H9 (cell line): Measurements from ENCODE around the gene KBTBD3. TPM values are rescaled to one million over a fixed set of nuclear protein-coding genes. Genes with fewer than 3 reads are reported as not detected.
"Not testable (repeated sequence)": the region's sequence is repeated elsewhere in the genome, so short reads cannot be mapped to it uniquely, and the experiment has no call there.

Experiments
- DNase-seq: peaks from one replicate; pipeline ENCODE4 v3.0.0-alpha.2; 2017
- H2AFZ ChIP-seq: one replicate; pipeline ENCODE4 v1.6.1; 2013; ENCODE audit warnings: mild to moderate bottlenecking, low read length, control low read depth, moderate library complexity
- H2AK5ac ChIP-seq: 2 replicates; pipeline ENCODE4 v1.6.1; 2013; ENCODE audit warnings: low read length, control low read depth, mixed read lengths; ENCODE audit not compliant: insufficient read length
- H2BK120ac ChIP-seq: one replicate; pipeline ENCODE4 v1.6.1; 2013; ENCODE audit warnings: low read depth, mild to moderate bottlenecking, low read length, control low read depth, inconsistent platforms; ENCODE audit not compliant: poor library complexity, severe bottlenecking
- H2BK12ac ChIP-seq: 2 replicates; pipeline ENCODE4 v1.6.1; 2013; ENCODE audit warnings: low read length, control low read depth, mixed read lengths, low read depth; ENCODE audit not compliant: insufficient read length
- H2BK15ac ChIP-seq: 2 replicates; pipeline ENCODE4 v1.6.1; 2013; ENCODE audit warnings: low read depth, low read length, control low read depth
- H2BK20ac ChIP-seq: one replicate; pipeline ENCODE4 v1.6.1; 2013; ENCODE audit warnings: low read depth, mild to moderate bottlenecking, low read length, control low read depth, inconsistent platforms; ENCODE audit not compliant: poor library complexity, severe bottlenecking
- H2BK5ac ChIP-seq: 2 replicates; pipeline ENCODE4 v1.6.1; 2013; ENCODE audit warnings: low read length, control low read depth, mixed read lengths; ENCODE audit not compliant: insufficient read length
- H3K14ac ChIP-seq: 2 replicates; pipeline ENCODE4 v1.6.1; 2013; ENCODE audit warnings: low read length, control low read depth; ENCODE audit not compliant: insufficient read depth
- H3K18ac ChIP-seq: 2 replicates; pipeline ENCODE4 v1.6.1; 2013; ENCODE audit warnings: low read depth, mild to moderate bottlenecking, mixed read lengths, low read length, control low read depth; ENCODE audit not compliant: insufficient read length
- H3K23ac ChIP-seq: 2 replicates; pipeline ENCODE4 v1.6.1; 2013; ENCODE audit warnings: low read length, control low read depth, mixed read lengths, low read depth; ENCODE audit not compliant: insufficient read length
- H3K23me2 ChIP-seq: 2 replicates; pipeline ENCODE4 v1.6.1; 2013; ENCODE audit warnings: low read depth, mild to moderate bottlenecking, mixed read lengths, low read length, control low read depth; ENCODE audit not compliant: insufficient read length, poor library complexity, severe bottlenecking
- H3K27ac ChIP-seq: 2 replicates; pipeline ENCODE4 v1.5.1; 2013; ENCODE audit warnings: low read length, control low read depth, mixed read lengths, low read depth; ENCODE audit not compliant: insufficient read length
- H3K27me3 ChIP-seq: 2 replicates; pipeline ENCODE4 v1.6.1; 2013; ENCODE audit warnings: low read length, control low read depth, inconsistent platforms; ENCODE audit not compliant: insufficient read depth
- H3K4ac ChIP-seq: 2 replicates; pipeline ENCODE4 v1.6.1; 2013; ENCODE audit warnings: low read depth, mild to moderate bottlenecking, control low read depth, inconsistent platforms, low read length, moderate library complexity
- H3K4me1 ChIP-seq: 2 replicates; pipeline ENCODE4 v1.6.1; 2013; ENCODE audit warnings: low read length, control low read depth, inconsistent platforms; ENCODE audit not compliant: insufficient read depth
- H3K4me2 ChIP-seq: 2 replicates; pipeline ENCODE4 v1.6.1; 2013; ENCODE audit warnings: low read length, control low read depth, mixed read lengths; ENCODE audit not compliant: insufficient read length, insufficient read depth
- H3K56ac ChIP-seq: 2 replicates; pipeline ENCODE4 v1.6.1; 2013; ENCODE audit warnings: low read depth, mild to moderate bottlenecking, mixed read lengths, low read length, control low read depth; ENCODE audit not compliant: insufficient read length
- H3K79me1 ChIP-seq: 2 replicates; pipeline ENCODE4 v1.6.1; 2013; ENCODE audit warnings: low read depth, mild to moderate bottlenecking, moderate library complexity, low read length, control low read depth, inconsistent platforms; ENCODE audit not compliant: insufficient read depth, poor library complexity, severe bottlenecking
- H3K79me2 ChIP-seq: 2 replicates; pipeline ENCODE4 v1.6.1; 2013; ENCODE audit warnings: low read length, control low read depth, inconsistent platforms; ENCODE audit not compliant: insufficient read depth
- H3K9ac ChIP-seq: 2 replicates; pipeline ENCODE4 v1.6.1; 2013; ENCODE audit warnings: low read length, control low read depth, mixed read lengths; ENCODE audit not compliant: insufficient read length; ENCODE audit errors: extremely low read depth
- H3K9me3 ChIP-seq: one replicate; pipeline ENCODE4 v1.6.1; 2013; ENCODE audit warnings: low read depth, low read length, inconsistent platforms; ENCODE audit not compliant: control insufficient read depth
- H3T11ph ChIP-seq: one replicate; pipeline ENCODE4 v1.6.1; 2013; ENCODE audit warnings: mild to moderate bottlenecking, low read length, control low read depth, inconsistent platforms
- H4K20me1 ChIP-seq: one replicate; pipeline ENCODE4 v1.6.1; 2013; ENCODE audit not compliant: control insufficient read depth, insufficient read length, insufficient read depth
- H4K5ac ChIP-seq: 2 replicates; pipeline ENCODE4 v1.6.1; 2013; ENCODE audit warnings: low read depth, mild to moderate bottlenecking, mixed read lengths, low read length, control low read depth; ENCODE audit not compliant: insufficient read length
- H4K8ac ChIP-seq: replicated peaks from 2 replicates; pipeline ENCODE4 v1.6.1; 2013; ENCODE audit warnings: low read length, control low read depth, mixed read lengths, low read depth; ENCODE audit not compliant: insufficient read length
- H4K91ac ChIP-seq: 2 replicates; pipeline ENCODE4 v1.6.1; 2013; ENCODE audit warnings: low read depth, mild to moderate bottlenecking, moderate library complexity, mixed read lengths, low read length, control low read depth; ENCODE audit not compliant: insufficient read length
- H3K27ac Mint-ChIP-seq, 3 experiments: 2 replicates in 2 of 3; 3 replicates in 1 of 3; pipeline ENCODE4 v1.8.0; 2020 to 2021; ENCODE audit warnings: mixed read lengths in 3 of 3, mild to moderate bottlenecking in 1 of 3, moderate library complexity in 1 of 3
- H3K27me3 Mint-ChIP-seq: 2 replicates; pipeline ENCODE4 v1.8.0; 2021; ENCODE audit warnings: low read depth, mild to moderate bottlenecking, moderate library complexity, mixed read lengths
- H3K36me3 Mint-ChIP-seq, 3 experiments: 2 replicates in 2 of 3; 3 replicates in 1 of 3; pipeline ENCODE4 v1.8.0; 2020 to 2021; ENCODE audit warnings: low read depth in 3 of 3, mixed read lengths in 3 of 3; ENCODE audit not compliant: insufficient read depth in 1 of 3
- H3K4me1 Mint-ChIP-seq, 2 experiments: 2 replicates each; pipeline ENCODE4 v1.8.0; 2020; ENCODE audit warnings: mixed read lengths in 2 of 2
- H3K4me3 Mint-ChIP-seq, 2 experiments: 2 replicates in 1 of 2; 3 replicates in 1 of 2; pipeline ENCODE4 v1.8.0; 2020 to 2021; ENCODE audit warnings: mild to moderate bottlenecking in 2 of 2, mixed read lengths in 2 of 2, moderate library complexity in 1 of 2
- H3K9me3 Mint-ChIP-seq, 2 experiments: 2 replicates in 1 of 2; 3 replicates in 1 of 2; pipeline ENCODE4 v1.8.0; 2020; ENCODE audit warnings: mild to moderate bottlenecking in 2 of 2, mixed read lengths in 2 of 2, moderate library complexity in 1 of 2
- WGBS: extraction: QIAGEN DNeasy Blood & Tissue Kit; methylation state at CpG from one replicate; pipeline ENCODE4 v1.1.7; 2013; ENCODE audit warnings: missing lambda C conversion rate, low lambda C conversion rate, mixed read lengths; ENCODE audit not compliant: insufficient read length; ENCODE audit errors: extremely low coverage; 5-methylcytosine and 5-hydroxymethylcytosine counted together
- total RNA-seq: library from RNA; stranded (reverse); gene quantifications from 2 replicates; pipeline ENCODE4 v1.2.1, GENCODE V29; 2021
- TF ChIP-seq, protein P1 (sequence below): fragments of 200-600 bp; sonication (generic); conservative IDR thresholded peaks from 3 replicates; pipeline ENCODE4 v1.8.0; 2021; ENCODE audit warnings: antibody characterized with exemption, mild to moderate bottlenecking

KBTBD3 gene
- total RNA-seq, 1 experiment from 2014 or later, result 2.4 TPM

DNA sequence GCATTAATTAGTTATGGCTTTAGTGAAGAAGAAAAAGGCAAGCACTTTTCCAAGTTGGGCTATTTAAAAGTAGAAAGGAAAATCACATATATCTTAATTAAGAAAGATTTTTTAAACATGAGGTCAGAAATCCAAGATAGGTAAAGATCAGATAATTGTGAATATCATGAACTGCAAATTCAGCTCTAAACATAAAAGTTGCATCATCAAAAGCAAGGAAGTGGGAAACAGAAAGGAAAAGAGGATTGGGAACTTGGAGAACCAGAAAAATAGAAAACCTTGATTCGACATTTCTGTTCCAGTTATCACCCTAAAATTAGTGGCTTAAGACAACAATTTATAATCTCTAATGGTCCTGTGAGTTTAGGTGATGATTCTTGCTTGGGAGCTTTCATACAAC lies 17.5 kb downstream of the KBTBD3 start:
- no peaks in the 10 kb centered on the region for H3K79me1 ChIP-seq
- H3K4me3 Mint-ChIP-seq, result no peak overlapping the region
- H3K79me2 ChIP-seq, result no peaks in the 10 kb centered on the region
- no peak overlapping the region for H2BK15ac ChIP-seq
- no peaks in the 10 kb centered on the region for H4K20me1 ChIP-seq
- no peaks in the 10 kb centered on the region for H3K9me3 Mint-ChIP-seq
- H3K4me1 Mint-ChIP-seq, result peaks cover 13 to 14% of the 10 kb centered on the region in 2 experiments
- no peak overlapping the region for H4K5ac ChIP-seq
- no peak overlapping the region for H3K9ac ChIP-seq
- no peak for DNase-seq
- no peak overlapping the region for H2BK120ac ChIP-seq
- no peak overlapping the region for H3K27ac ChIP-seq
- H4K8ac ChIP-seq, result no peak overlapping the region
- H4K91ac ChIP-seq, result no peak overlapping the region
- H3K27me3 Mint-ChIP-seq, result no peaks in the 10 kb centered on the region
- no peak overlapping the region for H2AK5ac ChIP-seq
- H3K4ac ChIP-seq, result no peak overlapping the region
- WGBS, result no CpG with 5 or more reads among the region's 1 CpG
- H2BK20ac ChIP-seq, result no peak overlapping the region
- no peak overlapping the region for H2BK12ac ChIP-seq
- no peak overlapping the region for H2AFZ ChIP-seq
- peaks cover 2 to 6% (median 3%) of the 10 kb centered on the region in 3 experiments; a peak in 5 of 7 replicates for H3K36me3 Mint-ChIP-seq
- no peak overlapping the region for H3K56ac ChIP-seq
- H3K18ac ChIP-seq, result no peak overlapping the region
- H3K9me3 ChIP-seq, result no peaks in the 10 kb centered on the region
- no peak overlapping the region for H2BK5ac ChIP-seq
- TF ChIP-seq, protein P1, sequence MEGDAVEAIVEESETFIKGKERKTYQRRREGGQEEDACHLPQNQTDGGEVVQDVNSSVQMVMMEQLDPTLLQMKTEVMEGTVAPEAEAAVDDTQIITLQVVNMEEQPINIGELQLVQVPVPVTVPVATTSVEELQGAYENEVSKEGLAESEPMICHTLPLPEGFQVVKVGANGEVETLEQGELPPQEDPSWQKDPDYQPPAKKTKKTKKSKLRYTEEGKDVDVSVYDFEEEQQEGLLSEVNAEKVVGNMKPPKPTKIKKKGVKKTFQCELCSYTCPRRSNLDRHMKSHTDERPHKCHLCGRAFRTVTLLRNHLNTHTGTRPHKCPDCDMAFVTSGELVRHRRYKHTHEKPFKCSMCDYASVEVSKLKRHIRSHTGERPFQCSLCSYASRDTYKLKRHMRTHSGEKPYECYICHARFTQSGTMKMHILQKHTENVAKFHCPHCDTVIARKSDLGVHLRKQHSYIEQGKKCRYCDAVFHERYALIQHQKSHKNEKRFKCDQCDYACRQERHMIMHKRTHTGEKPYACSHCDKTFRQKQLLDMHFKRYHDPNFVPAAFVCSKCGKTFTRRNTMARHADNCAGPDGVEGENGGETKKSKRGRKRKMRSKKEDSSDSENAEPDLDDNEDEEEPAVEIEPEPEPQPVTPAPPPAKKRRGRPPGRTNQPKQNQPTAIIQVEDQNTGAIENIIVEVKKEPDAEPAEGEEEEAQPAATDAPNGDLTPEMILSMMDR, result no peak
- H3K27ac Mint-ChIP-seq, result no peak overlapping the region; a peak in 1 of 7 replicates
- no peak overlapping the region for H3K14ac ChIP-seq
- H3K23me2 ChIP-seq, result no peaks in the 10 kb centered on the region
- H3K4me2 ChIP-seq, result no peak overlapping the region
- no peak overlapping the region for H3K23ac ChIP-seq
- H3T11ph ChIP-seq, result no peak overlapping the region
- H3K4me1 ChIP-seq, result peaks cover 2% of the 10 kb centered on the region; the same call in 1 of the 2 replicates
- H3K27me3 ChIP-seq, result no peaks in the 10 kb centered on the region

DNA sequence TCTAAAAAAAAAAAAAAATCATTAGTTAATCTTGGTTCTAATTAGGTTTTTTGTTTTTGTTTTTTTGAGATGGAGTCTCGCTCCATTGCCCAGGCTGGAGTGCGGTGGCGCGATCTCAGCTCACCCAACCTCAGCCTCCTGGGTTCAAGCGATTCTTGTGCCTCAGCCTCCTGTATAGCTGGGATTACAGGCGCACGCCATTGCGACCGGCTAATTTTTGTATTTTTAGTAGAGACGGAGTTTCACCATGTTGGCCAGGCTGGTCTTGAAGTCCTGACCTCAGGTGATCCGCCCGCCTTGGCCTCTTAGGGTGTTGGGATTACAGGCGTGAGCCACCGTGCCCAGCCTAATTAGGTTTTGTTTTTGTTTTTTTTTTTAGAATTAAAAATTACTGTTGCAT lies 18.8 kb downstream of the KBTBD3 start:
- H3T11ph ChIP-seq, H3K4me2 ChIP-seq, H3K9me3 ChIP-seq, H4K8ac ChIP-seq, H3K23me2 ChIP-seq, H3K56ac ChIP-seq, DNase-seq, H3K18ac ChIP-seq, H3K4ac ChIP-seq, H3K27ac ChIP-seq, H4K5ac ChIP-seq, H3K9me3 Mint-ChIP-seq, H3K9ac ChIP-seq, H3K23ac ChIP-seq, H3K14ac ChIP-seq, H4K20me1 ChIP-seq, H4K91ac ChIP-seq, H2BK20ac ChIP-seq, H2AK5ac ChIP-seq, H3K79me2 ChIP-seq, H3K36me3 Mint-ChIP-seq, H2BK5ac ChIP-seq, H2BK120ac ChIP-seq, H2AFZ ChIP-seq, H3K79me1 ChIP-seq, H2BK15ac ChIP-seq, H3K4me1 ChIP-seq, H3K27ac Mint-ChIP-seq, H3K27me3 Mint-ChIP-seq, H3K4me3 Mint-ChIP-seq, H3K27me3 ChIP-seq, H2BK12ac ChIP-seq: not testable (repeated sequence)
- H3K4me1 Mint-ChIP-seq, result peaks cover 13 to 14% of the 10 kb centered on the region in 2 experiments
- no CpG with 5 or more reads among the region's 14 CpGs for WGBS
